Astrocyte (in vitro differentiated cells and primary cell): ENCODE data around the gene ZBTB17. TPM values are rescaled to one million over a fixed set of nuclear protein-coding genes. Genes with fewer than 3 reads are reported as not detected.

Experiments
- DNase-seq: peaks from one replicate; pipeline ENCODE4 v3.0.0-alpha.2; 2010; ENCODE audit warnings: low read depth
- FAIRE-seq: peaks from 2 replicates; lab custom pipeline; 2011; peaks lifted over from hg19 to GRCh38; lab: Jason Lieb, UNC
- H2AFZ ChIP-seq: 2 replicates; pipeline ENCODE4 v1.6.0; 2012; ENCODE audit warnings: low read depth, low read length, inconsistent platforms
- H3K27ac ChIP-seq: 2 replicates; pipeline ENCODE4 v1.5.1; 2011; ENCODE audit warnings: low read depth, low read length, inconsistent platforms
- H3K27me3 ChIP-seq: 2 replicates; pipeline ENCODE4 v1.6.0; 2011; ENCODE audit warnings: low read length, inconsistent platforms; ENCODE audit not compliant: insufficient read depth
- H3K36me3 ChIP-seq: 2 replicates; pipeline ENCODE4 v1.5.1; 2011; ENCODE audit warnings: low read length, inconsistent platforms; ENCODE audit not compliant: insufficient read depth
- H3K4me1 ChIP-seq: 2 replicates; pipeline ENCODE4 v1.5.1; 2011; ENCODE audit warnings: low read length, inconsistent platforms; ENCODE audit not compliant: insufficient read depth
- H3K4me2 ChIP-seq: 2 replicates; pipeline ENCODE4 v1.6.0; 2012; ENCODE audit warnings: low read length, inconsistent platforms
- H3K4me3 ChIP-seq: 2 replicates; pipeline ENCODE4 v1.5.1; 2011; ENCODE audit warnings: low read depth, mild to moderate bottlenecking, low read length, inconsistent platforms; ENCODE audit not compliant: insufficient read depth
- H3K79me2 ChIP-seq: 2 replicates; pipeline ENCODE4 v1.6.0; 2012; ENCODE audit warnings: mild to moderate bottlenecking, low read length, inconsistent platforms; ENCODE audit not compliant: insufficient read depth
- H3K9ac ChIP-seq: 2 replicates; pipeline ENCODE4 v1.6.0; 2012; ENCODE audit warnings: mild to moderate bottlenecking, low read length, inconsistent platforms
- H3K9me3 ChIP-seq: 2 replicates; pipeline ENCODE4 v1.5.1; 2012; ENCODE audit warnings: low read depth, mild to moderate bottlenecking, low read length, inconsistent platforms; ENCODE audit not compliant: insufficient read depth
- H4K20me1 ChIP-seq: 2 replicates; pipeline ENCODE4 v1.6.0; 2012; ENCODE audit warnings: low read length, inconsistent platforms; ENCODE audit not compliant: insufficient read depth
- H3K27ac Mint-ChIP-seq: one replicate; pipeline ENCODE4 v1.8.0; 2021; ENCODE audit warnings: mild to moderate bottlenecking, mixed read lengths; ENCODE audit not compliant: unreplicated experiment
- H3K27me3 Mint-ChIP-seq: one replicate; pipeline ENCODE4 v1.8.0; 2021; ENCODE audit warnings: low read depth, mixed read lengths; ENCODE audit not compliant: unreplicated experiment
- H3K36me3 Mint-ChIP-seq: one replicate; pipeline ENCODE4 v1.8.0; 2021; ENCODE audit warnings: low read depth, mixed read lengths; ENCODE audit not compliant: unreplicated experiment
- H3K4me1 Mint-ChIP-seq: one replicate; pipeline ENCODE4 v1.8.0; 2021; ENCODE audit warnings: low read depth, mixed read lengths; ENCODE audit not compliant: unreplicated experiment
- H3K4me3 Mint-ChIP-seq: one replicate; pipeline ENCODE4 v1.8.0; 2021; ENCODE audit warnings: mild to moderate bottlenecking, moderate library complexity, mixed read lengths; ENCODE audit not compliant: unreplicated experiment
- H3K9me3 Mint-ChIP-seq: one replicate; pipeline ENCODE4 v1.8.0; 2021; ENCODE audit warnings: mild to moderate bottlenecking, mixed read lengths; ENCODE audit not compliant: unreplicated experiment
- CTCF ChIP-seq: IDR thresholded peaks from 2 replicates; pipeline ENCODE4 v1.5.1; 2011; ENCODE audit warnings: low read depth, mild to moderate bottlenecking, inconsistent platforms, low read length, moderate library complexity; ENCODE audit not compliant: insufficient read depth
- EZH2 ChIP-seq: IDR thresholded peaks from 2 replicates; pipeline ENCODE4 v1.6.1; 2012; ENCODE audit warnings: mild to moderate bottlenecking, low read length, inconsistent platforms; ENCODE audit not compliant: insufficient read depth
- total RNA-seq: library from RNA; stranded (reverse); gene quantifications from 2 replicates; pipeline ENCODE4 v1.2.1, GENCODE V29; 2021

The ZBTB17 gene
- total RNA-seq, 1 donor from 2014 or later, result 28.1 TPM

GRCh38 chr1:15911141-15911540, 64.8 kb downstream of the ZBTB17 start:
- Mint-ChIP-seq H3K27me3 (no peaks in the 10 kb centered on the region), H3K27ac (no peak overlapping the region), H3K9me3 (no peaks in the 10 kb centered on the region), H3K4me1 (peaks cover 4% of the 10 kb centered on the region), H3K4me3 (no peak overlapping the region), H3K36me3 (peaks cover 9% of the 10 kb centered on the region)
- Histone ChIP-seq H3K9me3 (no peaks in the 10 kb centered on the region), H3K79me2 (peaks cover 75% of the 10 kb centered on the region), H3K27me3 (no peaks in the 10 kb centered on the region), H3K4me1 (no peaks in the 10 kb centered on the region), H3K9ac (no peak overlapping the region), H2AFZ (no peak overlapping the region), H4K20me1 (peaks cover 8% of the 10 kb centered on the region), H3K4me2 (no peak overlapping the region), H3K4me3 (no peak overlapping the region), H3K27ac (no peak overlapping the region), H3K36me3 (peaks cover 33% of the 10 kb centered on the region)
- FAIRE-seq, result no peak
- DNase-seq, result no peak
- TF ChIP-seq CTCF, result no peak
- TF ChIP-seq EZH2, result no peak

- FAIRE-seq, result no peak
- H3K27me3 Mint-ChIP-seq, result no peaks in the 10 kb centered on the region
Measured at GRCh38 chr1:15908597-15908996, 67.3 kb downstream of the ZBTB17 start.

More at GRCh38 chr1:15908597-15908996, 67.3 kb downstream of the ZBTB17 start:
- Mint-ChIP-seq H3K4me1 (no peaks in the 10 kb centered on the region), H3K36me3 (peaks cover 3% of the 10 kb centered on the region), H3K4me3 (no peak overlapping the region), H3K9me3 (no peaks in the 10 kb centered on the region), H3K27ac (no peak overlapping the region)
- Histone ChIP-seq H3K9me3 (no peaks in the 10 kb centered on the region), H3K9ac (no peak overlapping the region), H3K36me3 (peaks cover 29% of the 10 kb centered on the region), H3K79me2 (peaks cover 86% of the 10 kb centered on the region), H3K4me3 (no peak overlapping the region), H4K20me1 (peaks cover 10% of the 10 kb centered on the region), H3K4me1 (peaks cover under 1% of the 10 kb centered on the region), H2AFZ (no peak overlapping the region), H3K4me2 (no peak overlapping the region), H3K27me3 (no peaks in the 10 kb centered on the region), H3K27ac (no peak overlapping the region)
- no peak for DNase-seq
- TF ChIP-seq EZH2 (no peak), CTCF (no peak)
